GM12801 (cell line): ENCODE data around the gene SLC25A20.

Experiments used
- TF ChIP-seq, protein P1 (sequence below): IDR thresholded peaks from one replicate; pipeline ENCODE4 v1.5.1; 2011; ENCODE audit warnings: control low read depth; ENCODE audit not compliant: insufficient read length; ENCODE audit errors: extremely low read depth

SLC25A20 gene

GRCh38 chr3:48859206-48859605 is 39.5 kb downstream of the SLC25A20 start:
- TF ChIP-seq, protein P1, sequence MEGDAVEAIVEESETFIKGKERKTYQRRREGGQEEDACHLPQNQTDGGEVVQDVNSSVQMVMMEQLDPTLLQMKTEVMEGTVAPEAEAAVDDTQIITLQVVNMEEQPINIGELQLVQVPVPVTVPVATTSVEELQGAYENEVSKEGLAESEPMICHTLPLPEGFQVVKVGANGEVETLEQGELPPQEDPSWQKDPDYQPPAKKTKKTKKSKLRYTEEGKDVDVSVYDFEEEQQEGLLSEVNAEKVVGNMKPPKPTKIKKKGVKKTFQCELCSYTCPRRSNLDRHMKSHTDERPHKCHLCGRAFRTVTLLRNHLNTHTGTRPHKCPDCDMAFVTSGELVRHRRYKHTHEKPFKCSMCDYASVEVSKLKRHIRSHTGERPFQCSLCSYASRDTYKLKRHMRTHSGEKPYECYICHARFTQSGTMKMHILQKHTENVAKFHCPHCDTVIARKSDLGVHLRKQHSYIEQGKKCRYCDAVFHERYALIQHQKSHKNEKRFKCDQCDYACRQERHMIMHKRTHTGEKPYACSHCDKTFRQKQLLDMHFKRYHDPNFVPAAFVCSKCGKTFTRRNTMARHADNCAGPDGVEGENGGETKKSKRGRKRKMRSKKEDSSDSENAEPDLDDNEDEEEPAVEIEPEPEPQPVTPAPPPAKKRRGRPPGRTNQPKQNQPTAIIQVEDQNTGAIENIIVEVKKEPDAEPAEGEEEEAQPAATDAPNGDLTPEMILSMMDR = no peak

DNA sequence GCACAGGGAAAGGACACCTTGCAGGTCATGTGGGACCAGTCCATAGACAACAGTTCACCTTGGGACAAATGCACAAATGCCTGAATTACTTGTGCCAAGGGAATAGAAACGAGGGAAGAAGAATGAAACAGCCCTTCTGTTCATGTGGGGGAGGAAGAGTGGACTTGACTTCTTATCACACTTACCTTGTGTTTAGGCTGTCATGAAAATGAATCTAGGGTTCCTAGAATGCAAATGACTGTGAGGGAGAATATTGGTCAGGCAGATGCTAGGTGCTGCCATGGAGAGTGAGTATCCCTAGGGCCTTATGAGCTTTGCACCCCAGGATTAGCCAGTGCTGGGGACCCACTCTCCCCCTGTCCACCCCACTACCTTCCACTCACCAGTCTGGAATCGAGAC is 40.0 kb downstream of the SLC25A20 start:
- TF ChIP-seq, protein P1 = no peak

- TF ChIP-seq, protein P1 = no peak
These were observed 41.0 kb downstream of the SLC25A20 start for GRCh38 chr3:48857641-48858040.

DNA sequence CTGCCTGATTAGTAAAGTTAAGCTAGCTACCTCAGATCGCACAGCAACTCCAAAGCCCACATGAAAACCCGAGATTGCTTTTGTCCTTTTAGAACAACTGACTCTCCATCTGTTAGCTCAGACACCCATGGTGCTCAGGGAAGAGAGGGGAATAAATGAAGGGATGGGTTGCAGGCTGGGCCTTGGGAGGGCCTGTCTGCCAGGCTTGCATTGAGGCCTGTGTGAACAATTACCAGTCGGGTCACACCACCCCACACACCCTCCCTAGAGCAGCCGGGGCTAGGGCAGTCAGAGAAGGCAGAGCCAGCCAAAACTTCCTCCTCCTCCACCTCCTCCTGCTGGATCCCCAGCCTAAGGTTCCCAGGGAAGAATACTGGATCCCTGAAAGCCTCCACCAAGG is 42.2 kb downstream of the SLC25A20 start:
- TF ChIP-seq, protein P1 = no peak

GRCh38 chr3:48855681-48856447 is 42.8 kb downstream of the SLC25A20 start:
- TF ChIP-seq, protein P1 = no peak

- TF ChIP-seq, protein P1 = no peak
These were observed 46.5 kb downstream of the SLC25A20 start for GRCh38 chr3:48852151-48852550.

- TF ChIP-seq, protein P1 = no peak
These were observed 47.3 kb downstream of the SLC25A20 start for GRCh38 chr3:48851407-48851806.
